Subcutaneous abdominal adipose tissue (tissue), 5 donors: ENCODE results near the gene WDR45B.

Source experiments
- H3K27ac ChIP-seq: one replicate; pipeline ENCODE4 v1.7.0; 2013; ENCODE audit warnings: low read depth, mild to moderate bottlenecking, inconsistent platforms, low read length, moderate library complexity
- H3K27me3 ChIP-seq, 5 donors: one replicate each; pipeline ENCODE4 v1.7.0; 2013; ENCODE audit warnings: low read length in 5 of 5, inconsistent platforms in 1 of 5; ENCODE audit not compliant: control insufficient read depth in 5 of 5, insufficient read depth in 4 of 5
- H3K36me3 ChIP-seq, 5 donors: one replicate each; pipeline ENCODE4 v1.7.0; 2013; ENCODE audit warnings: low read length in 5 of 5; ENCODE audit not compliant: control insufficient read depth in 5 of 5, insufficient read depth in 5 of 5
- H3K4me1 ChIP-seq, 5 donors: one replicate each; pipeline ENCODE4 v1.7.0; 2013; ENCODE audit warnings: low read length in 5 of 5, mild to moderate bottlenecking in 3 of 5, moderate library complexity in 1 of 5; ENCODE audit not compliant: control insufficient read depth in 5 of 5, insufficient read depth in 5 of 5
- H3K4me3 ChIP-seq, 5 donors: one replicate each; pipeline ENCODE4 v1.7.0; 2013; ENCODE audit warnings: low read length in 5 of 5, low read depth in 1 of 5
- H3K9ac ChIP-seq, 5 donors: one replicate each; pipeline ENCODE4 v1.7.0; 2013; ENCODE audit warnings: low read length in 5 of 5, mild to moderate bottlenecking in 4 of 5, moderate library complexity in 3 of 5
- H3K9me3 ChIP-seq, 5 donors: one replicate each; pipeline ENCODE4 v1.7.0; 2013; ENCODE audit warnings: low read length in 5 of 5; ENCODE audit not compliant: control insufficient read depth in 5 of 5
- donor health status: healthy.
- donor health status: healthy.
- donor health status: healthy.
- donor health status: healthy.
- donor health status: healthy.

Gene WDR45B

GRCh38 chr17:82666931-82667667, 18.9 kb upstream of the WDR45B start:
- H3K4me3 ChIP-seq: no peak overlapping the region
- no peak overlapping the region for H3K27ac ChIP-seq
- H3K9ac ChIP-seq: no peak overlapping the region
- H3K4me1 ChIP-seq: peaks cover 0 to 15% (median 11%) of the 10 kb centered on the region in 5 donors
- no peaks in the 10 kb centered on the region for H3K27me3 ChIP-seq
- H3K9me3 ChIP-seq: no peaks in the 10 kb centered on the region
- H3K36me3 ChIP-seq: peaks cover 0 to 12% (median 4%) of the 10 kb centered on the region in 5 donors

- Histone ChIP-seq H3K9ac (no peak overlapping the region), H3K27ac (no peak overlapping the region), H3K27me3 (no peaks in the 10 kb centered on the region), H3K9me3 (no peaks in the 10 kb centered on the region), H3K4me3 (no peak overlapping the region), H3K4me1 (peaks cover 0 to 15% (median 11%) of the 10 kb centered on the region in 5 donors), H3K36me3 (peaks cover 0 to 15% (median 4%) of the 10 kb centered on the region in 5 donors)
Observed at GRCh38 chr17:82665891-82666290, 17.6 kb upstream of the WDR45B start.

- H3K9ac ChIP-seq: no peak overlapping the region
- no peak overlapping the region for H3K27ac ChIP-seq
- peaks cover 0 to 14% (median 11%) of the 10 kb centered on the region in 5 donors for H3K4me1 ChIP-seq
- H3K4me3 ChIP-seq: no peak overlapping the region
- H3K27me3 ChIP-seq: no peaks in the 10 kb centered on the region
- H3K36me3 ChIP-seq: peaks cover 0 to 21% (median 10%) of the 10 kb centered on the region in 5 donors
- no peaks in the 10 kb centered on the region for H3K9me3 ChIP-seq
Observed at GRCh38 chr17:82665217-82665616, 17.0 kb upstream of the WDR45B start.

GRCh38 chr17:82664701-82665182, 16.5 kb upstream of the WDR45B start:
- no peak overlapping the region for H3K4me3 ChIP-seq
- H3K36me3 ChIP-seq: peaks cover 0 to 26% (median 10%) of the 10 kb centered on the region in 5 donors
- H3K4me1 ChIP-seq: peaks cover 0 to 14% (median 9%) of the 10 kb centered on the region in 5 donors
- no peaks in the 10 kb centered on the region for H3K27me3 ChIP-seq
- H3K27ac ChIP-seq: no peak overlapping the region
- H3K9me3 ChIP-seq: no peaks in the 10 kb centered on the region
- no peak overlapping the region for H3K9ac ChIP-seq

GRCh38 chr17:82664276-82664575, 16.0 kb upstream of the WDR45B start:
- Histone ChIP-seq H3K36me3 (peaks cover 0 to 31% (median 13%) of the 10 kb centered on the region in 5 donors), H3K9ac (no peak overlapping the region), H3K4me3 (no peak overlapping the region)

GRCh38 chr17:82663381-82664275, 15.4 kb upstream of the WDR45B start:
- Histone ChIP-seq H3K4me3 (no peak overlapping the region), H3K27me3 (no peaks in the 10 kb centered on the region), H3K9ac (no peak overlapping the region), H3K9me3 (no peaks in the 10 kb centered on the region), H3K4me1 (peaks cover 0 to 3% (median under 1%) of the 10 kb centered on the region in 5 donors), H3K27ac (no peak overlapping the region), H3K36me3 (peaks cover 0 to 37% (median 19%) of the 10 kb centered on the region in 5 donors)

More at GRCh38 chr17:82664276-82664575, 16.0 kb upstream of the WDR45B start:
- Histone ChIP-seq H3K4me1 (peaks cover 0 to 9% (median 4%) of the 10 kb centered on the region in 5 donors), H3K27ac (no peak overlapping the region), H3K9me3 (no peaks in the 10 kb centered on the region), H3K27me3 (no peaks in the 10 kb centered on the region)

GRCh38 chr17:82662711-82663261, 14.5 kb upstream of the WDR45B start:
- Histone ChIP-seq H3K36me3 (peaks cover 0 to 46% (median 21%) of the 10 kb centered on the region in 5 donors), H3K9ac (no peak overlapping the region), H3K4me3 (no peak overlapping the region), H3K27me3 (no peaks in the 10 kb centered on the region), H3K27ac (no peak overlapping the region), H3K9me3 (no peaks in the 10 kb centered on the region), H3K4me1 (no peaks in the 10 kb centered on the region)

GRCh38 chr17:82661717-82662683, 13.8 kb upstream of the WDR45B start:
- Histone ChIP-seq H3K4me3 (no peak overlapping the region), H3K36me3 (peaks cover 0 to 50% (median 25%) of the 10 kb centered on the region in 5 donors), H3K27ac (no peak overlapping the region), H3K27me3 (no peaks in the 10 kb centered on the region), H3K9ac (no peak overlapping the region), H3K9me3 (no peaks in the 10 kb centered on the region), H3K4me1 (no peaks in the 10 kb centered on the region)

- Histone ChIP-seq H3K36me3 (peaks cover 0 to 50% (median 28%) of the 10 kb centered on the region in 5 donors), H3K4me1 (peaks cover 0 to 8% (median 0%) of the 10 kb centered on the region in 5 donors), H3K4me3 (no peak overlapping the region), H3K9ac (no peak overlapping the region), H3K27me3 (no peaks in the 10 kb centered on the region), H3K27ac (no peak overlapping the region), H3K9me3 (no peaks in the 10 kb centered on the region)
Observed at GRCh38 chr17:82659886-82660285, 11.6 kb upstream of the WDR45B start.
